Panc1 (cell line): ENCODE data around the gene MSMP.

Experiments
- POLR2AphosphoS5 ChIP-seq: IDR thresholded peaks from 2 replicates; pipeline ENCODE4 v1.6.1; 2012; ENCODE audit warnings: mild to moderate bottlenecking, low read depth, low read length, moderate library complexity
- REST ChIP-seq, 2 experiments: IDR thresholded peaks; 2 replicates each; pipeline ENCODE4 v1.6.1; 2011 to 2012; ENCODE audit warnings: low read depth in 2 of 2, control low read depth in 1 of 2, low read length in 1 of 2, mild to moderate bottlenecking in 1 of 2, moderate library complexity in 1 of 2; ENCODE audit not compliant: insufficient read depth in 1 of 2
- SIN3A ChIP-seq: IDR thresholded peaks from 2 replicates; pipeline ENCODE4 v1.6.1; 2012; ENCODE audit warnings: low read depth, mild to moderate bottlenecking, low read length, moderate library complexity, borderline replicate concordance; ENCODE audit not compliant: insufficient read depth
- TCF7L2 ChIP-seq: IDR thresholded peaks from 2 replicates; pipeline ENCODE4 v1.6.1; 2011; ENCODE audit warnings: mild to moderate bottlenecking, low read depth, low read length, inconsistent platforms
- TF ChIP-seq, protein P1 (sequence below): fragments of 450-650 bp; IDR thresholded peaks from 2 replicates; pipeline ENCODE4 v1.5.1; 2017; ENCODE audit warnings: mild to moderate bottlenecking

DNA sequence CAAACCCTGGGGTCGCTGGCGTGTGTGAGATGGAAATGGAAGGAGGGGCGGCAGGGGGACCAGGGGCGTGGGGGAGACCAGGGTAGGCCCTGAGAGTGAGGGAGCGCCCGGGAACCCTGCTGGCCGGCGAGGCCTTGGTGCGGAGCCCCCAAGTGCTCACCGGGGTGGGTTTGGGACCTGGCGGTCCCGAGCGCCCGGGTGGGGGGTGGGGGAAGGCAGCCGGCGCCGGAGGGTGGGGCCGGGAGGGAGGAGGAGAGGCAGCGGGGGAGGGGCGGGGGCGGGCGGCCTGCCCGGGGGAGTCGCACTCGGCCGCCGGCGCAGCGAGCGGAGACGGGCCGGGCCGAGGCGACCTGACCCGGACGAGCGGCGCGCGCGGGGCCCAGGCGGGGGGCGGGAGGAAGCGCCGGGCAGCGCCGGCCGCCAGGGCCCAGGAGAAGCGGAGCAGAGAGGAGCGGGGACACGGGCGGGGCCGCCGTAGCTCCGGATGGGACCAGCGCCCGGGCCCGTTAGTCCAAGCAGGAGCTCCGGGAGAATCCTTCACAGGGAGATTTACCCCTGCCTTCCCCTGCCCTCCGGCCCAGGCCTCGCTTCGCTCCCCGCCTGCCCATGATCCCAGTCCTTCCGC lies 37.3 kb upstream of the MSMP start, which contains the start of gene NPR2:
- TF ChIP-seq, protein P1, sequence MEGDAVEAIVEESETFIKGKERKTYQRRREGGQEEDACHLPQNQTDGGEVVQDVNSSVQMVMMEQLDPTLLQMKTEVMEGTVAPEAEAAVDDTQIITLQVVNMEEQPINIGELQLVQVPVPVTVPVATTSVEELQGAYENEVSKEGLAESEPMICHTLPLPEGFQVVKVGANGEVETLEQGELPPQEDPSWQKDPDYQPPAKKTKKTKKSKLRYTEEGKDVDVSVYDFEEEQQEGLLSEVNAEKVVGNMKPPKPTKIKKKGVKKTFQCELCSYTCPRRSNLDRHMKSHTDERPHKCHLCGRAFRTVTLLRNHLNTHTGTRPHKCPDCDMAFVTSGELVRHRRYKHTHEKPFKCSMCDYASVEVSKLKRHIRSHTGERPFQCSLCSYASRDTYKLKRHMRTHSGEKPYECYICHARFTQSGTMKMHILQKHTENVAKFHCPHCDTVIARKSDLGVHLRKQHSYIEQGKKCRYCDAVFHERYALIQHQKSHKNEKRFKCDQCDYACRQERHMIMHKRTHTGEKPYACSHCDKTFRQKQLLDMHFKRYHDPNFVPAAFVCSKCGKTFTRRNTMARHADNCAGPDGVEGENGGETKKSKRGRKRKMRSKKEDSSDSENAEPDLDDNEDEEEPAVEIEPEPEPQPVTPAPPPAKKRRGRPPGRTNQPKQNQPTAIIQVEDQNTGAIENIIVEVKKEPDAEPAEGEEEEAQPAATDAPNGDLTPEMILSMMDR = no peak
- TF ChIP-seq POLR2AphosphoS5 (no peak), SIN3A (no peak), REST (IDR thresholded peaks at IDR 0.05; ENCODE audit: insufficient read depth in 1 of 2, low read depth in 2 of 2, low read length in 1 of 2) (no peak), TCF7L2 (no peak)
